IMR-90 (cell line): ENCODE measurements around the gene SLC8A1. TPM values are rescaled to one million over a fixed set of nuclear protein-coding genes. Genes with fewer than 3 reads are reported as not detected.

Experiments used
- ATAC-seq: fragments of 200-7000 bp; cut with Tn5 transposase; 2 replicates; pipeline ENCODE4 v1.9.1; 2020; ENCODE audit warnings: low read depth, mild to moderate bottlenecking, moderate library complexity
- BruUV-seq: library from RNA; stranded (reverse); fragments of 400-500 nt; replicated peaks from 2 replicates; lab custom pipeline; 2021; lab: Mats Ljungman, UMichigan
- CTCF ChIA-PET: fragments of 300-600 bp; formaldehyde crosslinking; extraction: SDS; loops from one replicate; lab custom pipeline; 2021; ENCODE audit warnings: antibody characterized with exemption; lab: Yijun Ruan, JAX
- POLR2A ChIA-PET: fragments of 300-600 bp; sonication (Branson Sonifier 250); formaldehyde crosslinking; loops from one replicate; lab custom pipeline; 2022; ENCODE audit warnings: antibody characterized with exemption; ENCODE audit not compliant: unreplicated experiment; lab: Charles Lee
- DNase-seq: peaks from one replicate; pipeline ENCODE4 v3.0.0; 2013
- H2AFZ ChIP-seq: replicated peaks from 2 replicates; pipeline ENCODE3; 2013; ENCODE audit warnings: low read length, mild to moderate bottlenecking; ENCODE audit not compliant: poor library complexity
- H2AK5ac ChIP-seq: 2 replicates; pipeline ENCODE4 v1.6.1; 2013; ENCODE audit warnings: low read depth, low read length, inconsistent platforms
- H2AK9ac ChIP-seq: replicated peaks from 2 replicates; pipeline ENCODE3; 2013; ENCODE audit warnings: mild to moderate bottlenecking, low read depth, low read length, moderate library complexity; ENCODE audit not compliant: poor library complexity
- H2BK120ac ChIP-seq: 2 replicates; pipeline ENCODE4 v1.6.1; 2013; ENCODE audit warnings: low read depth, low read length, inconsistent platforms
- H2BK15ac ChIP-seq: 3 replicates; pipeline ENCODE4 v1.6.1; 2013; ENCODE audit warnings: low read depth, low read length, inconsistent platforms
- H2BK20ac ChIP-seq: 2 replicates; pipeline ENCODE4 v1.6.1; 2013; ENCODE audit warnings: low read depth, mild to moderate bottlenecking, inconsistent platforms, low read length, moderate library complexity
- H2BK5ac ChIP-seq: 2 replicates; pipeline ENCODE4 v1.6.1; 2013; ENCODE audit warnings: mild to moderate bottlenecking, low read depth, low read length, inconsistent platforms; ENCODE audit not compliant: poor library complexity, severe bottlenecking
- H3K14ac ChIP-seq: replicated peaks from 2 replicates; pipeline ENCODE4 v1.6.1; 2013; ENCODE audit warnings: low read depth, low read length, inconsistent platforms
- H3K18ac ChIP-seq: 2 replicates; pipeline ENCODE4 v1.6.1; 2013; ENCODE audit warnings: low read depth, low read length, control low read depth
- H3K23ac ChIP-seq: 2 replicates; pipeline ENCODE4 v1.6.1; 2013; ENCODE audit warnings: low read depth, low read length, inconsistent platforms
- H3K27ac ChIP-seq: 2 replicates; pipeline ENCODE4 v1.5.1; 2013; ENCODE audit warnings: mild to moderate bottlenecking, control low read depth, low read length; ENCODE audit not compliant: insufficient read depth
- H3K27me3 ChIP-seq: 2 replicates; pipeline ENCODE4 v1.6.1; 2013; ENCODE audit warnings: low read length; ENCODE audit not compliant: control insufficient read depth, insufficient read depth
- H3K36me3 ChIP-seq: 2 replicates; pipeline ENCODE4 v1.6.1; 2013; ENCODE audit warnings: low read length, mixed read lengths; ENCODE audit not compliant: control insufficient read depth, insufficient read depth
- H3K4ac ChIP-seq: 2 replicates; pipeline ENCODE4 v1.6.1; 2013; ENCODE audit warnings: low read depth, low read length, inconsistent platforms
- H3K4me1 ChIP-seq: 2 replicates; pipeline ENCODE4 v1.6.1; 2013; ENCODE audit warnings: low read length, mixed read lengths; ENCODE audit not compliant: control insufficient read depth, insufficient read depth
- H3K4me2 ChIP-seq: 2 replicates; pipeline ENCODE4 v1.6.1; 2013; ENCODE audit warnings: low read depth, mild to moderate bottlenecking, control low read depth, low read length, moderate library complexity
- H3K4me3 ChIP-seq: 2 replicates; pipeline ENCODE4 v1.5.1; 2013; ENCODE audit warnings: low read depth, mild to moderate bottlenecking, control low read depth, low read length, moderate library complexity; ENCODE audit not compliant: insufficient read depth
- H3K56ac ChIP-seq: 2 replicates; pipeline ENCODE4 v1.6.1; 2013; ENCODE audit warnings: low read length, inconsistent platforms; ENCODE audit not compliant: insufficient read depth; ENCODE audit errors: extremely low read depth
- H3K79me1 ChIP-seq, 2 experiments: 2 replicates each; pipeline ENCODE4 v1.6.1; 2013; ENCODE audit warnings: low read length in 2 of 2, inconsistent platforms in 1 of 2, low read depth in 1 of 2
- H3K9ac ChIP-seq: 2 replicates; pipeline ENCODE4 v1.6.1; 2013; ENCODE audit warnings: low read depth, low read length, control low read depth
- H3K9me1 ChIP-seq: 2 replicates; pipeline ENCODE4 v1.6.1; 2013; ENCODE audit warnings: low read length, inconsistent platforms; ENCODE audit not compliant: insufficient read depth
- H3K9me3 ChIP-seq: 2 replicates; pipeline ENCODE4 v1.6.1; 2013; ENCODE audit warnings: low read length; ENCODE audit not compliant: control insufficient read depth, insufficient read depth
- H4K20me1 ChIP-seq: 2 replicates; pipeline ENCODE4 v1.6.1; 2013; ENCODE audit warnings: low read length, inconsistent platforms; ENCODE audit not compliant: insufficient read depth
- H4K5ac ChIP-seq: 2 replicates; pipeline ENCODE4 v1.6.1; 2013; ENCODE audit warnings: mild to moderate bottlenecking, low read depth, low read length, control low read depth
- H4K8ac ChIP-seq, 2 experiments: 2 replicates each; pipeline ENCODE4 v1.6.1; 2013; ENCODE audit warnings: low read depth in 2 of 2, low read length in 2 of 2, control low read depth in 1 of 2, inconsistent platforms in 1 of 2
- H4K91ac ChIP-seq: 2 replicates; pipeline ENCODE4 v1.6.1; 2013; ENCODE audit warnings: low read depth, low read length, inconsistent platforms; ENCODE audit not compliant: insufficient read depth
- BHLHE40 ChIP-seq: fragments of 150-350 bp; IDR thresholded peaks from 2 replicates; pipeline ENCODE4 v1.6.1; 2016; ENCODE audit warnings: mild to moderate bottlenecking, low read depth, low read length
- CEBPB ChIP-seq: IDR thresholded peaks from 2 replicates; pipeline ENCODE4 v1.6.1; 2012; ENCODE audit warnings: low read depth, low read length, improper control_type of control experiment
- CHD1 ChIP-seq: IDR thresholded peaks from 2 replicates; pipeline ENCODE4 v1.6.1; 2012; ENCODE audit warnings: low read depth, low read length, improper control_type of control experiment
- CTCF ChIP-seq: conservative IDR thresholded peaks from 2 replicates; pipeline ENCODE4 v1.5.1; 2012; ENCODE audit warnings: mild to moderate bottlenecking, low read depth, low read length, improper control_type of control experiment
- ELK1 ChIP-seq: fragments of 150-350 bp; IDR thresholded peaks from 2 replicates; pipeline ENCODE4 v1.6.1; 2016; ENCODE audit warnings: low read depth, mild to moderate bottlenecking, low read length, moderate library complexity, borderline replicate concordance
- FOS ChIP-seq: fragments of 150-350 bp; IDR thresholded peaks from 2 replicates; pipeline ENCODE4 v1.6.1; 2016; ENCODE audit warnings: low read depth, low read length
- MAFK ChIP-seq: IDR thresholded peaks from 2 replicates; pipeline ENCODE4 v1.6.1; 2012; ENCODE audit warnings: low read depth, low read length, improper control_type of control experiment
- MAZ ChIP-seq: IDR thresholded peaks from 2 replicates; pipeline ENCODE4 v1.6.1; 2012; ENCODE audit warnings: low read depth, mild to moderate bottlenecking, low read length, improper control_type of control experiment, moderate library complexity, borderline replicate concordance
- MXI1 ChIP-seq: IDR thresholded peaks from 2 replicates; pipeline ENCODE4 v1.6.1; 2012; ENCODE audit warnings: low read depth, mild to moderate bottlenecking, low read length, moderate library complexity, borderline replicate concordance
- NFE2L2 ChIP-seq: fragments of 150-350 bp; IDR thresholded peaks from 2 replicates; pipeline ENCODE4 v1.6.1; 2016; ENCODE audit warnings: low read depth, mild to moderate bottlenecking, low read length
- POLR2A ChIP-seq: IDR thresholded peaks from 2 replicates; pipeline ENCODE4 v1.6.1; 2012; ENCODE audit warnings: mild to moderate bottlenecking, low read depth, low read length
- RAD21 ChIP-seq: IDR thresholded peaks from 2 replicates; pipeline ENCODE4 v1.6.1; 2012; ENCODE audit warnings: low read length, improper control_type of control experiment
- RCOR1 ChIP-seq: IDR thresholded peaks from 2 replicates; pipeline ENCODE4 v1.6.1; 2012; ENCODE audit warnings: mild to moderate bottlenecking, low read length, improper control_type of control experiment; ENCODE audit not compliant: insufficient replicate concordance
- RFX5 ChIP-seq: IDR thresholded peaks from 2 replicates; pipeline ENCODE4 v1.8.0; 2012; ENCODE audit warnings: low read depth, mild to moderate bottlenecking, low read length, moderate library complexity
- SMC3 ChIP-seq: fragments of 150-350 bp; IDR thresholded peaks from 2 replicates; pipeline ENCODE4 v1.6.1; 2016; ENCODE audit warnings: low read depth, mild to moderate bottlenecking, antibody characterized with exemption, low read length, moderate library complexity
- USF2 ChIP-seq: fragments of 150-350 bp; IDR thresholded peaks from 2 replicates; pipeline ENCODE4 v1.6.1; 2017; ENCODE audit warnings: mild to moderate bottlenecking, antibody characterized with exemption, low read length, low read depth
- WGBS, 2 experiments: methylation state at CpG; one replicate each; pipeline versions ENCODE4 v1.1.5 to v1.1.7; 2013; ENCODE audit warnings: missing lambda C conversion rate in 2 of 2; ENCODE audit not compliant: insufficient read length in 1 of 2; ENCODE audit errors: extremely low coverage in 2 of 2; 5-methylcytosine and 5-hydroxymethylcytosine counted together
- dilution Hi-C: fragments of 300-500 bp; cut with HindIII; formaldehyde crosslinking; loops from one replicate; pipeline ENCODE4 v1.14.3; 2018; ENCODE audit warnings: low sequenced_read_pairs; ENCODE audit not compliant: unreplicated experiment
- in situ Hi-C: fragments of 300-500 bp; cut with MboI; formaldehyde crosslinking; loops from 3 replicates; pipeline ENCODE4 v1.14.3; 2019; ENCODE audit warnings: low sequenced_read_pairs, inconsistent platforms, mixed read lengths
- intact Hi-C: fragments of 100-400 bp; cut with micrococcal nuclease; formaldehyde crosslinking; loops from 2 replicates; pipeline ENCODE4 v1.10.0; 2022
- polyA plus RNA-seq, 3 experiments: library from polyadenylated mRNA; depleted of rRNA; stranded (reverse); fragments of >200 nt; gene quantifications; 2 replicates each; pipeline ENCODE4 v1.2.3, GENCODE V29; 2012; ENCODE audit warnings: low replicate concordance in 1 of 3
- total RNA-seq: library from RNA; depleted of rRNA; stranded (reverse); fragments of >200 nt; gene quantifications from 2 replicates; pipeline ENCODE4 v1.2.3, GENCODE V29; 2012

The SLC8A1 gene
- total and polyA plus RNA-seq, 2 of the 4 experiments (the other 2 are of a cell fraction): 7.7 to 57.0 TPM

GRCh38 chr2:40321822-40322221 lies 130.1 kb downstream of the SLC8A1 start:
- Histone ChIP-seq H3K14ac (no peak overlapping the region), H4K20me1 (no peaks in the 10 kb centered on the region), H2AK5ac (no peak overlapping the region), H4K91ac (no peak overlapping the region), H3K79me1 (peaks cover 12 to 17% of the 10 kb centered on the region in 2 experiments; a peak in 3 of 4 replicates), H2BK15ac (no peak overlapping the region), H3K4me1 (peaks cover 8% of the 10 kb centered on the region), H3K56ac (no peak overlapping the region), H3K9ac (no peak overlapping the region), H2BK120ac (no peak overlapping the region), H2AFZ (no peak overlapping the region), H3K23ac (no peak overlapping the region), H3K9me1 (peaks cover 9% of the 10 kb centered on the region), H3K4me3 (no peak overlapping the region), H3K4me2 (no peak overlapping the region), H4K5ac (no peak overlapping the region), H2AK9ac (no peak overlapping the region), H3K27ac (no peak overlapping the region), H3K9me3 (no peaks in the 10 kb centered on the region), H2BK5ac (no peak overlapping the region), H2BK20ac (no peak overlapping the region), H4K8ac (no peak overlapping the region), H3K27me3 (no peaks in the 10 kb centered on the region), H3K4ac (no peak overlapping the region), H3K18ac (no peak overlapping the region; the same call in 1 of the 2 replicates), H3K36me3 (no peaks in the 10 kb centered on the region)
- DNase-seq (no peak), ATAC-seq (no peak)
- BruUV-seq: no TSS peak
- ChIA-PET POLR2A (no interaction called here), CTCF (no interaction called here)
- dilution Hi-C loops: no loop called here
- TF ChIP-seq MAZ (no peak), CHD1 (no peak), MXI1 (no peak), RFX5 (no peak), SMC3 (no peak), USF2 (no peak), CEBPB (no peak), MAFK (no peak), CTCF (no peak), FOS (no peak), ELK1 (no peak), BHLHE40 (no peak), NFE2L2 (no peak), RCOR1 (no peak), POLR2A (no peak), RAD21 (no peak)
- in situ Hi-C loops: no loop called here
- no CpG with 5 or more reads among the region's 2 CpGs for WGBS, 2 experiments
- intact Hi-C loops: no loop called here
